Activated T-cell treated with anti-CD3 and anti-CD28 coated beads, Interleukin-2, amount 50 U/mL, for 72 hours (primary cell): Measurements from ENCODE around the gene KLHL35. TPM values are rescaled to one million over a fixed set of nuclear protein-coding genes. Genes with fewer than 3 reads are reported as not detected.
"Not testable (repeated sequence)": the region's sequence is repeated elsewhere in the genome, so short reads cannot be mapped to it uniquely, and the experiment has no call there.

ENCODE experiments used
- ATAC-seq, 2 donors: fragments of 150-1000 bp; cut with Tn5 transposase; replicated peaks in 1 of 2; 2 replicates each; pipeline ENCODE4 v1.10.0; 2021; ENCODE audit warnings: moderate library complexity in 2 of 2, mild to moderate bottlenecking in 1 of 2
- DNase-seq, 2 donors: peaks; one replicate each; pipeline ENCODE4 v3.0.0; 2021 to 2022; ENCODE audit warnings: mixed read lengths in 1 of 2
- H3K27ac Mint-ChIP-seq: one replicate; pipeline ENCODE4 v1.8.0; 2022; ENCODE audit warnings: mild to moderate bottlenecking, moderate library complexity, mixed read lengths
- H3K27me3 Mint-ChIP-seq: one replicate; pipeline ENCODE4 v1.8.0; 2022; ENCODE audit warnings: low read depth, mixed read lengths
- H3K36me3 Mint-ChIP-seq, 2 donors: one replicate each; pipeline ENCODE4 v1.8.0; 2022; ENCODE audit warnings: mixed read lengths in 2 of 2, mild to moderate bottlenecking in 1 of 2; ENCODE audit not compliant: insufficient read depth in 2 of 2
- H3K4me1 Mint-ChIP-seq: one replicate; pipeline ENCODE4 v1.8.0; 2022; ENCODE audit warnings: low read depth, mixed read lengths
- H3K4me3 Mint-ChIP-seq, 2 donors: one replicate each; pipeline ENCODE4 v1.8.0; 2022; ENCODE audit warnings: mild to moderate bottlenecking in 2 of 2, mixed read lengths in 2 of 2, moderate library complexity in 2 of 2
- H3K9me3 Mint-ChIP-seq, 2 donors: one replicate each; pipeline ENCODE4 v1.8.0; 2022; ENCODE audit warnings: mixed read lengths in 2 of 2
- total RNA-seq, 2 donors: library from RNA; stranded (reverse); gene quantifications; one replicate each; pipeline ENCODE4 v1.2.3, GENCODE V29; 2022

Gene KLHL35
- total RNA-seq, 2 donors from 2014 or later, result 0.93 to 1.2 TPM

DNA sequence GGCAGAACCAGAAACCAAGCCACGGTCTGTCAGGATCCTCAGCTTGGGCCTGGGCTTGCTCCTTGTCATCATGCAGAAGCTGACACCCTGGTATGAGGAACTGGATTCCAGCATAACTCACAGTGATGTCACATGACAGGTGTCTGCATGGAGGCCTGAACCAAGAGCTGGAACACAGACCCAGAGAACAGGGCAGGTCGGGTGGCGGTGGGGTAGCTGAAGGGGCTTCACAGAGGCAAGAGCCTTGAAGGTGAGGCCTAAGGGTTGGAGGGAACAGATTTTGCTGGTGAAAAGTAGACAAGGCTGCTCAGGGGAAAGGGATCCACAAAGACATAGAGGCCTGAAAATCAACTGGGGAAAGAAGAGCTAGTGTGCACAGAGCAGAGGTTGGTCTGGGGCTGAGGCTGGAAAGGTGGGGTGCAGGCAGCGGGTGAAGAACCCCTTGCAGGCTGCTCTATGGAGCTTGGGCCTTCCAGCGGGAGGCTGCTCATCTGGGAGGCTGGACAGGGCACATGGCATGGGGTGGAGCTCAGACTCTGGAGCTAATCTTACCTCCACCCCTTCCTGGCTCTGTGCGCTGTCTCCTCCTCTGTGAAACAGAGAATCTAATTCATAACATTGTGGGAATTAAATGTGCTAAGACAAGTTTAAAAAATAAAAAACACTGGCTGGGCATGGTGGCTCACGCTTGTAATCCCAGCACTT is 52.1 kb downstream of the KLHL35 start:
- Mint-ChIP-seq H3K27ac (no peak overlapping the region), H3K4me1 (peaks cover 19% of the 10 kb centered on the region), H3K4me3 (no peak overlapping the region), H3K36me3 (no peaks in the 10 kb centered on the region), H3K9me3 (no peaks in the 10 kb centered on the region), H3K27me3 (no peaks in the 10 kb centered on the region)
- no peak for DNase-seq
- ATAC-seq, result no peak

DNA sequence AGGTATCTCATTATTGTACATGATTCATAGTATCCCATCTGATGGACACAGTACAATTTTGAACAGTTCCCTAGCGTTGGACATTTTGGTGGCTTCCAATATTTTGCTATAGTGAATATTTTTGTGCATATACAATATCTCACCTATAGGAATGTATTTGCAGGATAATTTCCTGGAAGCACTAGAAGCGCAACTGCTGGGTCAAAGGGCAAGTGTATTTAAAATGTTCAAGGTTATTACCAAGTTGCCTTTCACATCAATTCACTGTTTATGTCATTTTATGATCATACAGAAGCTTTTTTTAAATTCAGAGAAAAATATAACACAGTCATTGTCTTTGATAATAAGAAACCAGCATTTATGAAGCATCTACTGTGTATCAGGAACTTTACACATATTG is 52.8 kb downstream of the KLHL35 start:
- peaks cover 19% of the 10 kb centered on the region for H3K4me1 Mint-ChIP-seq
- ATAC-seq (no peak), DNase-seq (no peak)
- H3K36me3 Mint-ChIP-seq, result no peaks in the 10 kb centered on the region
- no peaks in the 10 kb centered on the region for H3K27me3 Mint-ChIP-seq
- H3K27ac Mint-ChIP-seq, result no peak overlapping the region
- no peak overlapping the region for H3K4me3 Mint-ChIP-seq
- no peaks in the 10 kb centered on the region for H3K9me3 Mint-ChIP-seq

DNA sequence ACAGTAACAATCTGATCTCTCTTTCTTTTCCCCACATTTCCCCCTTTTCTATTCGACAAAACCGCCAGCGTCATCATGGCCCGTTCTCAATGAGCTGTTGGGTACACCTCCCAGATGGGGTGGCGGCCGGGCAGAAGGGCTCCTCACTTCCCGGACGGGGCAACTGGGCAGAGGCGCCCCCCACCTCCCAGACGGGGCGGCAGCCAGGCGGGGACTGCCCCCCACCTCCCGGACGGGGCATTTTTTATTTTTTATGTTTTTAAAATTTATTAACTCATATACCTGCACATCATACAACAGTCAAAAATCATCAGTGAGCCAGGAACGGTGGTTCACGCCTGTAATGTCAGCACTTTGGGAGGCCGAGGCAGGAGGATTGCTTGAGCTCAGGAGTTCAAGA is 54.2 kb downstream of the KLHL35 start:
- not testable (repeated sequence) for DNase-seq, ATAC-seq, H3K36me3 Mint-ChIP-seq

DNA sequence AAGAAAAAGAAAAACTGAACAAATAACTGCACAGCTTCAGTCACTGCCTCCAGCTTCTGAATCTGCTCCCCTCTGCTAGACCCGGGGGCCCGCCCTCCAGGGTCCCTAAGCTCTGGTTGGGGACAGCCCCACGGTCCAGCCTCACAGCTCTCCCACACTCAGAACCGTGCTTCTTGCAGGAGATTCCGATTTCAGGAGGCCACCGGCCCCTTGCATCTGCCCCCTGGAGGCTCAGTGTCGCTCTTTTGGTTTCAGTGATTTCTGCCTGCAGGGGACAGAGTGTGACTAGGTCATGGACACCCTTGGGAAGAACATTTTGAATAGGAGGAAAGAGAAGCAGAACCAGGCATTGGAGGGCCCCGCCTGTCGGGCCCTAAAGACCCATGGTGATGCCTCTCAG is 56.8 kb downstream of the KLHL35 start:
- no peak overlapping the region for H3K4me3 Mint-ChIP-seq

More for the DNA sequence above, 54.2 kb downstream of the KLHL35 start:
- H3K27me3 Mint-ChIP-seq, H3K4me3 Mint-ChIP-seq, H3K4me1 Mint-ChIP-seq, H3K27ac Mint-ChIP-seq, H3K9me3 Mint-ChIP-seq: not testable (repeated sequence)

DNA sequence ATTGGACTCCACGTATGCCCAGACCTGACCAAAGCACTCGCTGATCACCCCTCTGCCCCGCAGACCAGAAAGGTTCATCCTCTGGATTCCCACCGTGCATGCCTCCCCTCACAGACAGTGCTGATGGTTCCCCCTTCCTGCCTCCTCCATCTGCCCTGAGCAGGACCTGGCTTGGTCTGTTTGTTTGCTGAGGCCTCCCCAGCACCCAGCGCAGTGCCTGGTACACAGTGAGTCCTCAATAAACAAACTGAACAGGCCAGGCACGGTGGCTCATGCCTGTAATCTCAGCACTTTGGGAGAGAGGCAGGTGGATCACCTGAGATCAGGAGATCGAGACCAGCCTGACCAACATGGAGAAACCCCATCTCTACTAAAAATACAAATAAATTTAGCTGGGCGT is 57.4 kb downstream of the KLHL35 start:
- H3K27ac Mint-ChIP-seq, result no peak overlapping the region

More for the DNA sequence above, 56.8 kb downstream of the KLHL35 start:
- Mint-ChIP-seq H3K36me3 (no peaks in the 10 kb centered on the region), H3K27ac (no peak overlapping the region), H3K4me1 (no peaks in the 10 kb centered on the region), H3K27me3 (no peaks in the 10 kb centered on the region), H3K9me3 (no peaks in the 10 kb centered on the region)
- DNase-seq, result no peak
- ATAC-seq, result no peak

DNA sequence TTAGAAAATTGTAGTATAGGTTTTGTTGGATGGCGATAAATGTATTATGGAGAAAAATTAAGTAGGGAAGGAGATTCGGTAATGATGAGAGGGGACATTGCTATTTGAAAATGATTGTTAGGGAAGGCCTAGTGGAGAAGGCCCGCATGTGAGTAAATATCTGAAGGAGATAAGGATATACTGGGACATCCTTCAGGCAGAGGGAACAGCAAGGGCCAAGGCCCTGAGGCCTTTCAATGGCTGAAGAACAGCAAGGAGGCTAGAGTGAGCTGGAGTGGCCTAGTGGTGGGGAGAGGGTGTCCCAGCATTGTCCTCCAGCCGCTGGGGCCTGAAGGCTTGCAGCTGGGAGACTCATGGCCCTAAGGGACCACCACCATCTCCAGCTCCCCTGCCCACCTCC is 58.4 kb downstream of the KLHL35 start:
- Mint-ChIP-seq H3K27ac (no peak overlapping the region), H3K9me3 (no peaks in the 10 kb centered on the region), H3K4me3 (no peak overlapping the region), H3K27me3 (no peaks in the 10 kb centered on the region), H3K36me3 (no peaks in the 10 kb centered on the region), H3K4me1 (peaks cover 5% of the 10 kb centered on the region)
- ATAC-seq, result no peak
- DNase-seq, result no peak

More for the DNA sequence above, 57.4 kb downstream of the KLHL35 start:
- H3K9me3 Mint-ChIP-seq, result no peaks in the 10 kb centered on the region
- H3K27me3 Mint-ChIP-seq, result no peaks in the 10 kb centered on the region
- H3K36me3 Mint-ChIP-seq, result no peaks in the 10 kb centered on the region
- DNase-seq (no peak), ATAC-seq (no peak)
- H3K4me1 Mint-ChIP-seq, result no peaks in the 10 kb centered on the region
- no peak overlapping the region for H3K4me3 Mint-ChIP-seq

DNA sequence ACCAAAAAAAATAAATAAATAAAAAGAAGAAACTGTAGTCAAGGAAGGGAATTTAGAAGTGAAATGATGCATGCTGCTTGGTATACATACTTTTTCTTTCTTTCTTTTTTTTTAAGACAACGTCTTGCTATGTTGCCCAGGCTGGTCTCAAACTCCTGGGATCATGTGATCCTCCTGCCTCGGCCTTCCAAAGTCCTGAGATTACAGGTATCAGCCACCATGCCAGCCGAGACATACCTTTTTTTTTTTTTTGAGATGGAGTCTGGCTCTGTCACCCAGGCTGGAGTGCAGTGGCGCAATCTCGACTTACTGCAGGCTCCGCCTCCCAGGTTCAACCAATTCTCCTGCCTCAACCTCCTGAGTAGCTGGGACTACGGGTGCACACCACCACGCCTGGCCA is 59.8 kb downstream of the KLHL35 start:
- Mint-ChIP-seq H3K9me3 (no peaks in the 10 kb centered on the region), H3K27me3 (no peaks in the 10 kb centered on the region), H3K4me1 (peaks cover 15% of the 10 kb centered on the region), H3K27ac (no peak overlapping the region), H3K4me3 (no peak overlapping the region), H3K36me3 (no peaks in the 10 kb centered on the region)
- ATAC-seq (no peak), DNase-seq (no peak)

Other genes with a start within 250 kb of the KLHL35 start
- under 1 TPM; 0.07 to 0.14 TPM for gene TPBGL, start 192.4 kb downstream of the KLHL35 start, total RNA-seq
- 10 to 100 TPM; 16.7 to 18.3 TPM for gene ARRB1, start 81.5 kb downstream of the KLHL35 start, total RNA-seq
- gene RPS3, start 33.7 kb downstream of the KLHL35 start, total RNA-seq, result 1,000 to 10,000 TPM; 5,116 to 5,192 TPM
- gene GDPD5, start 92.7 kb upstream of the KLHL35 start, total RNA-seq, result 10 to 100 TPM; 16.9 to 29.5 TPM
- gene SERPINH1, start 129.1 kb upstream of the KLHL35 start, total RNA-seq, result 10 to 100 TPM; 17.3 to 20.4 TPM
- under 1 TPM; 0.14 to 0.16 TPM for gene MAP6, start 235.8 kb upstream of the KLHL35 start, total RNA-seq